ENCODE results near the gene MSANTD2.

Gene MSANTD2

GRCh38 chr11:124832571-124832970, 32.4 kb upstream of the MSANTD2 start:
- Histone ChIP-seq H3K9me3 (ENCODE audit: control insufficient read depth, insufficient read depth, low read length) (no peaks in the 10 kb centered on the region), H3K4me1 (ENCODE audit: insufficient read depth, low read length) (0 out of 2 replicates have a peak, but pooled peaks cover 3% of the 10 kb centered on the region), H3K36me3 (ENCODE audit: insufficient read depth, low read length) (no peaks in the 10 kb centered on the region), H3K9ac (ENCODE audit: low read depth, low read length) (no peak overlapping the region)

GRCh38 chr11:124831897-124832296, 31.7 kb upstream of the MSANTD2 start:
- H3K4me1 ChIP-seq (ENCODE audit: insufficient read depth, low read length), result 0 out of 2 replicates have a peak, but pooled peaks cover 3% of the 10 kb centered on the region
- no peaks in the 10 kb centered on the region for H3K9me3 ChIP-seq (ENCODE audit: control insufficient read depth, insufficient read depth, low read length)
- no peaks in the 10 kb centered on the region for H3K36me3 ChIP-seq (ENCODE audit: insufficient read depth, low read length)
- no peak overlapping the region for H3K9ac ChIP-seq (ENCODE audit: low read depth, low read length)

GRCh38 chr11:124830749-124831148, 30.5 kb upstream of the MSANTD2 start:
- 0 out of 2 replicates have a peak, but pooled peaks cover 3% of the 10 kb centered on the region for H3K4me1 ChIP-seq (ENCODE audit: insufficient read depth, low read length)
- H3K9me3 ChIP-seq (ENCODE audit: control insufficient read depth, insufficient read depth, low read length), result no peaks in the 10 kb centered on the region
- no peaks in the 10 kb centered on the region for H3K36me3 ChIP-seq (ENCODE audit: insufficient read depth, low read length)
- H3K9ac ChIP-seq (ENCODE audit: low read depth, low read length), result no peak overlapping the region

GRCh38 chr11:124829986-124830385, 29.8 kb upstream of the MSANTD2 start:
- no peaks in the 10 kb centered on the region for H3K9me3 ChIP-seq (ENCODE audit: control insufficient read depth, insufficient read depth, low read length)
- H3K4me1 ChIP-seq (ENCODE audit: insufficient read depth, low read length), result 0 out of 2 replicates have a peak, but pooled peaks cover 3% of the 10 kb centered on the region
- no peaks in the 10 kb centered on the region for H3K36me3 ChIP-seq (ENCODE audit: insufficient read depth, low read length)
- H3K9ac ChIP-seq (ENCODE audit: low read depth, low read length), result no peak overlapping the region

- Histone ChIP-seq H3K9me3 (ENCODE audit: control insufficient read depth, insufficient read depth, low read length) (no peaks in the 10 kb centered on the region), H3K36me3 (ENCODE audit: insufficient read depth, low read length) (no peaks in the 10 kb centered on the region), H3K4me1 (ENCODE audit: insufficient read depth, low read length) (no peaks in the 10 kb centered on the region), H3K9ac (ENCODE audit: low read depth, low read length) (no peak overlapping the region)
Observed at GRCh38 chr11:124825876-124826275, 25.7 kb upstream of the MSANTD2 start.

- Histone ChIP-seq H3K36me3 (ENCODE audit: insufficient read depth, low read length) (no peaks in the 10 kb centered on the region), H3K4me1 (ENCODE audit: insufficient read depth, low read length) (no peaks in the 10 kb centered on the region), H3K9me3 (ENCODE audit: control insufficient read depth, insufficient read depth, low read length) (no peaks in the 10 kb centered on the region)
Observed at GRCh38 chr11:124823512-124824376, 23.5 kb upstream of the MSANTD2 start.

GRCh38 chr11:124821995-124822730, 22.0 kb upstream of the MSANTD2 start:
- H3K9me3 ChIP-seq (ENCODE audit: control insufficient read depth, insufficient read depth, low read length), result no peaks in the 10 kb centered on the region
- H3K36me3 ChIP-seq (ENCODE audit: insufficient read depth, low read length), result no peaks in the 10 kb centered on the region
- H3K9ac ChIP-seq (ENCODE audit: low read depth, low read length), result no peak overlapping the region
- no peaks in the 10 kb centered on the region for H3K4me1 ChIP-seq (ENCODE audit: insufficient read depth, low read length)

More at GRCh38 chr11:124823512-124824376, 23.5 kb upstream of the MSANTD2 start:
- no peak overlapping the region for H3K9ac ChIP-seq (ENCODE audit: low read depth, low read length)

- no peaks in the 10 kb centered on the region for H3K9me3 ChIP-seq (ENCODE audit: control insufficient read depth, insufficient read depth, low read length)
- H3K9ac ChIP-seq (ENCODE audit: low read depth, low read length), result no peak overlapping the region
- H3K4me1 ChIP-seq (ENCODE audit: insufficient read depth, low read length), result no peaks in the 10 kb centered on the region
- H3K36me3 ChIP-seq (ENCODE audit: insufficient read depth, low read length), result no peaks in the 10 kb centered on the region
Observed at GRCh38 chr11:124817036-124817435, 16.8 kb upstream of the MSANTD2 start.

- Histone ChIP-seq H3K4me1 (ENCODE audit: insufficient read depth, low read length) (no peaks in the 10 kb centered on the region), H3K9ac (ENCODE audit: low read depth, low read length) (no peak overlapping the region), H3K9me3 (ENCODE audit: control insufficient read depth, insufficient read depth, low read length) (no peaks in the 10 kb centered on the region), H3K36me3 (ENCODE audit: insufficient read depth, low read length) (no peaks in the 10 kb centered on the region)
Observed at GRCh38 chr11:124814739-124815138, 14.5 kb upstream of the MSANTD2 start.

- no peak overlapping the region for H3K9ac ChIP-seq (ENCODE audit: low read depth, low read length)
- no peaks in the 10 kb centered on the region for H3K36me3 ChIP-seq (ENCODE audit: insufficient read depth, low read length)
- H3K9me3 ChIP-seq (ENCODE audit: control insufficient read depth, insufficient read depth, low read length), result no peaks in the 10 kb centered on the region
- no peaks in the 10 kb centered on the region for H3K4me1 ChIP-seq (ENCODE audit: insufficient read depth, low read length)
Observed at GRCh38 chr11:124812876-124813275, 12.7 kb upstream of the MSANTD2 start.

GRCh38 chr11:124811399-124812125, 11.4 kb upstream of the MSANTD2 start:
- no peaks in the 10 kb centered on the region for H3K36me3 ChIP-seq (ENCODE audit: insufficient read depth, low read length)
- no peaks in the 10 kb centered on the region for H3K9me3 ChIP-seq (ENCODE audit: control insufficient read depth, insufficient read depth, low read length)
- H3K4me1 ChIP-seq (ENCODE audit: insufficient read depth, low read length), result no peaks in the 10 kb centered on the region
- H3K9ac ChIP-seq (ENCODE audit: low read depth, low read length), result no peak overlapping the region

- H3K9me3 ChIP-seq (ENCODE audit: control insufficient read depth, insufficient read depth, low read length), result no peaks in the 10 kb centered on the region
- H3K36me3 ChIP-seq (ENCODE audit: insufficient read depth, low read length), result no peaks in the 10 kb centered on the region
- no peak overlapping the region for H3K9ac ChIP-seq (ENCODE audit: low read depth, low read length)
- no peaks in the 10 kb centered on the region for H3K4me1 ChIP-seq (ENCODE audit: insufficient read depth, low read length)
Observed at GRCh38 chr11:124807660-124808270, 7.6 kb upstream of the MSANTD2 start.

GRCh38 chr11:124807201-124807600, 7.0 kb upstream of the MSANTD2 start:
- no peak overlapping the region for H3K9ac ChIP-seq (ENCODE audit: low read depth, low read length)
- H3K36me3 ChIP-seq (ENCODE audit: insufficient read depth, low read length), result no peaks in the 10 kb centered on the region
- no peaks in the 10 kb centered on the region for H3K4me1 ChIP-seq (ENCODE audit: insufficient read depth, low read length)
- H3K9me3 ChIP-seq (ENCODE audit: control insufficient read depth, insufficient read depth, low read length), result no peaks in the 10 kb centered on the region

GRCh38 chr11:124804884-124805283, 4.7 kb upstream of the MSANTD2 start:
- Histone ChIP-seq H3K4me1 (ENCODE audit: insufficient read depth, low read length) (peaks cover 10% of the 10 kb centered on the region; the same call in 1 of the 2 replicates), H3K9me3 (ENCODE audit: control insufficient read depth, insufficient read depth, low read length) (no peaks in the 10 kb centered on the region), H3K36me3 (ENCODE audit: insufficient read depth, low read length) (no peaks in the 10 kb centered on the region), H3K9ac (ENCODE audit: low read depth, low read length) (no peak overlapping the region)
